Nephron progenitor cell (in vitro differentiated cells): ENCODE data around the gene MLN.
A peak's percentile ranks its signal among the peaks of the same experiment; 100 is the strongest.

Experiments used
- DNase-seq: peaks from one replicate; pipeline ENCODE4 v3.0.0; 2021
- H3K27ac Mint-ChIP-seq: 2 replicates; pipeline ENCODE4 v1.8.0; 2021; ENCODE audit warnings: mild to moderate bottlenecking, moderate library complexity, mixed read lengths
- H3K27me3 Mint-ChIP-seq: 2 replicates; pipeline ENCODE4 v1.8.0; 2021; ENCODE audit warnings: mild to moderate bottlenecking, low read depth, mixed read lengths; ENCODE audit not compliant: poor library complexity
- H3K36me3 Mint-ChIP-seq: 2 replicates; pipeline ENCODE4 v1.8.0; 2021; ENCODE audit warnings: low read depth, mixed read lengths
- H3K4me1 Mint-ChIP-seq: 2 replicates; pipeline ENCODE4 v1.8.0; 2021; ENCODE audit warnings: mixed read lengths
- H3K4me3 Mint-ChIP-seq: 2 replicates; pipeline ENCODE4 v1.8.0; 2021; ENCODE audit warnings: mild to moderate bottlenecking, moderate library complexity, mixed read lengths
- H3K9me3 Mint-ChIP-seq: 2 replicates; pipeline ENCODE4 v1.8.0; 2021; ENCODE audit warnings: mild to moderate bottlenecking, moderate library complexity, mixed read lengths
- CTCF ChIP-seq: fragments of 200-600 bp; sonication (generic); IDR thresholded peaks from 2 replicates; pipeline ENCODE4 v1.5.0; 2021; ENCODE audit warnings: antibody characterized with exemption

The MLN gene

GRCh38 chr6:33799454-33800113 lies 4.2 kb downstream of the MLN start:
- H3K27ac Mint-ChIP-seq = no peak overlapping the region
- TF ChIP-seq CTCF = no peak
- H3K4me3 Mint-ChIP-seq = no peak overlapping the region
- DNase-seq = no peak
- H3K36me3 Mint-ChIP-seq = no peaks in the 10 kb centered on the region
- peaks cover 67% of the 10 kb centered on the region for H3K4me1 Mint-ChIP-seq
- H3K9me3 Mint-ChIP-seq = no peaks in the 10 kb centered on the region
- peaks cover 12% of the 10 kb centered on the region for H3K27me3 Mint-ChIP-seq

GRCh38 chr6:33798343-33798848 lies 5.4 kb downstream of the MLN start:
- Mint-ChIP-seq H3K27ac (no peak overlapping the region), H3K36me3 (no peaks in the 10 kb centered on the region), H3K27me3 (peaks cover 14% of the 10 kb centered on the region), H3K4me1 (peaks cover 67% of the 10 kb centered on the region), H3K9me3 (no peaks in the 10 kb centered on the region), H3K4me3 (no peak overlapping the region)
- DNase-seq = no peak
- TF ChIP-seq CTCF = no peak

GRCh38 chr6:33797626-33798342 lies 6.0 kb downstream of the MLN start:
- H3K4me1 Mint-ChIP-seq = peaks cover 67% of the 10 kb centered on the region
- TF ChIP-seq CTCF = no peak
- DNase-seq = no peak
- H3K27me3 Mint-ChIP-seq = peaks cover 18% of the 10 kb centered on the region
- no peak overlapping the region for H3K4me3 Mint-ChIP-seq
- H3K9me3 Mint-ChIP-seq = no peaks in the 10 kb centered on the region
- H3K36me3 Mint-ChIP-seq = no peaks in the 10 kb centered on the region
- H3K27ac Mint-ChIP-seq = peak overlapping the region; percentile 1

GRCh38 chr6:33794910-33795623 lies 8.7 kb downstream of the MLN start:
- peaks cover 17% of the 10 kb centered on the region for H3K27me3 Mint-ChIP-seq
- no peak for DNase-seq
- TF ChIP-seq CTCF = no peak
- H3K9me3 Mint-ChIP-seq = no peaks in the 10 kb centered on the region
- H3K36me3 Mint-ChIP-seq = no peaks in the 10 kb centered on the region
- no peak overlapping the region for H3K27ac Mint-ChIP-seq
- no peak overlapping the region for H3K4me3 Mint-ChIP-seq
- peaks cover 81% of the 10 kb centered on the region for H3K4me1 Mint-ChIP-seq

GRCh38 chr6:33792981-33793380 lies 10.8 kb downstream of the MLN start:
- no peak for TF ChIP-seq CTCF
- H3K4me3 Mint-ChIP-seq = no peak overlapping the region
- peaks cover 12% of the 10 kb centered on the region for H3K27me3 Mint-ChIP-seq

More at GRCh38 chr6:33792981-33793380, 10.8 kb downstream of the MLN start:
- Mint-ChIP-seq H3K36me3 (no peaks in the 10 kb centered on the region), H3K27ac (no peak overlapping the region), H3K4me1 (peaks cover 75% of the 10 kb centered on the region), H3K9me3 (no peaks in the 10 kb centered on the region)
- no peak for DNase-seq
